ENCODE measurements around the gene DKK3.

Gene DKK3

GRCh38 chr11:11940551-11940950 is 67.9 kb downstream of the DKK3 start:
- no peak overlapping the region for H3K4me3 ChIP-seq (ENCODE audit: low read length)
- H3K27me3 ChIP-seq (ENCODE audit: insufficient read depth, low read length) = no peaks in the 10 kb centered on the region
- peaks cover 45% of the 10 kb centered on the region for H3K36me3 ChIP-seq (ENCODE audit: insufficient read depth, low read depth, low read length)

DNA sequence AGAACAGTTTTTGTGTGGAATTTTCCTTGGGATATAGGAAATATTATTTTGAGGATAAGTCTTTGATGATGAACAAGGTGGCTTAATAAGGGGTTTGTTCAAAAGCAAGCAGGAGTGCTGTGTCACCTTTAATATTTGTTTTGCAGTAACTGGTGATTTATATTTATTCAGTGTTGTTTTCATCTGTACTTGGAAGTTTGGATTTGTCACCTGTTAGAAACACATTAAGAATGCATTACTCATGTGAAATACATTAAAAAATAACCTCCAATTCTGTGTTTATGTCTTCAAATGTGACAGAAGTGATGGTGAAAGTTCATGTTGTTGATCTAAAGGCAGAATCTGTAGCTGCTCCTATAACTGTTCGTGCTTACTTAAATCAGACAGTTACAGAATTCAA is 70.5 kb downstream of the DKK3 start:
- Histone ChIP-seq H3K9ac (ENCODE audit: low read depth, low read length) (no peak overlapping the region), H3K27me3 (ENCODE audit: insufficient read depth, low read length) (no peaks in the 10 kb centered on the region), H3K4me3 (ENCODE audit: low read length) (no peak overlapping the region), H3K36me3 (ENCODE audit: insufficient read depth, low read depth, low read length) (peaks cover 57% of the 10 kb centered on the region), H3K27ac (ENCODE audit: low read length) (no peak overlapping the region), H3K9me3 (ENCODE audit: insufficient read depth, low read depth, low read length) (no peaks in the 10 kb centered on the region), H3K4me1 (ENCODE audit: insufficient read depth, low read length) (peaks cover 8% of the 10 kb centered on the region; the same call in 1 of the 2 replicates)

More at GRCh38 chr11:11940551-11940950, 67.9 kb downstream of the DKK3 start:
- H3K27ac ChIP-seq (ENCODE audit: low read length) = no peak overlapping the region
- no peaks in the 10 kb centered on the region for H3K9me3 ChIP-seq (ENCODE audit: insufficient read depth, low read depth, low read length)
- H3K4me1 ChIP-seq (ENCODE audit: insufficient read depth, low read length) = peaks cover 8% of the 10 kb centered on the region; the same call in 1 of the 2 replicates
- H3K9ac ChIP-seq (ENCODE audit: low read depth, low read length) = no peak overlapping the region

DNA sequence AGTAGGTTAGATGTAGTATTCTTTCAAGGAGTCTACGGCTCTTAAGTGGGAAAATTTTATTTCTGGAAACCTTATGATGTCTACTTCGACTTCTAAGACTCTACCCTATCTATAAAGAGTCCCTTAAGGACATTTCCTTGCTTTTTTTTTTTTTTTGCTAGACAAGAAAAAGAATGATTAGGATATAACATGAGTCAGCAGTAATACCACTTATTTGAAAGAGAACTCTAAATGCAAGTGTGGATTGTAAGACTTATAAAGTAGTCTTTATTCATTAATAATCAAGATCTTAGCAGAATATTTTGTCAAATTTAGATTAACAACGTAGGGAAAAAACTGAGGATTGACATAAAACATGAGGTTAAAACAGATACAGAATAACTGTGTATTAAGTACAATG is 71.0 kb downstream of the DKK3 start:
- Histone ChIP-seq H3K9ac (ENCODE audit: low read depth, low read length) (no peak overlapping the region), H3K27me3 (ENCODE audit: insufficient read depth, low read length) (no peaks in the 10 kb centered on the region), H3K4me3 (ENCODE audit: low read length) (no peak overlapping the region), H3K27ac (ENCODE audit: low read length) (no peak overlapping the region), H3K9me3 (ENCODE audit: insufficient read depth, low read depth, low read length) (no peaks in the 10 kb centered on the region), H3K4me1 (ENCODE audit: insufficient read depth, low read length) (peaks cover 8% of the 10 kb centered on the region; the same call in 1 of the 2 replicates), H3K36me3 (ENCODE audit: insufficient read depth, low read depth, low read length) (peaks cover 57% of the 10 kb centered on the region)

- H3K9me3 ChIP-seq (ENCODE audit: insufficient read depth, low read depth, low read length) = no peaks in the 10 kb centered on the region
- no peaks in the 10 kb centered on the region for H3K27me3 ChIP-seq (ENCODE audit: insufficient read depth, low read length)
- H3K9ac ChIP-seq (ENCODE audit: low read depth, low read length) = no peak overlapping the region
- H3K4me1 ChIP-seq (ENCODE audit: insufficient read depth, low read length) = peaks cover 5% of the 10 kb centered on the region; the same call in 1 of the 2 replicates
- no peak overlapping the region for H3K27ac ChIP-seq (ENCODE audit: low read length)
- peaks cover 49% of the 10 kb centered on the region for H3K36me3 ChIP-seq (ENCODE audit: insufficient read depth, low read depth, low read length)
- H3K4me3 ChIP-seq (ENCODE audit: low read length) = no peak overlapping the region
These were observed 72.9 kb downstream of the DKK3 start for GRCh38 chr11:11935536-11935935.

DNA sequence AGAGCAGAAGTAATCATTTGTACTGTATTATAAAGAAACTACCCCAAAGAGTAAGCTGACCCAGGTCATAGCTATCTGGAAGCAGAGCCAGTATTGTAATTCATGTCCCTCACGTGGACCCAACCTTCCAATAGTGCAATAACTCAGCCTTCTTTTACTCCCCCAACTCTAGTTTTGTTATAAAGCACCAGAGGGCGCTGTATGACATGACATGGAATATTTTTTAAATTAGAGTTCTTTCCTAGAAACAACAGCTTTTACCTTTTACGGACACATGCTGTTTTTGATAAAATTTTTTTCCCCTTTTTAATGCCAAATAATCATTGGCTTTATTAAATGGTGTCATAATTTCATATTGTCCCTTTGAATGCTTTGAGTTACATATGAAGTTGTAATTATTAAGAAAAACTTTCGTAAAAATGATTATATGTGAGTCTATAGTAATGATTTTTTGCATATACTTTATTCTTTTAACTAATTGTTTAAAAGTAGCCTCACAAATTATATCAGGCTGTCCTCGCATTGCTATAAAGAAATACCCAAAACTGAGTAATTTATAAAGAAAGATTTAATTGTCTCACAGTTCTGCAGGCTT is 76.9 kb downstream of the DKK3 start:
- H3K36me3 ChIP-seq (ENCODE audit: insufficient read depth, low read depth, low read length) = peaks cover 45% of the 10 kb centered on the region
- H3K27ac ChIP-seq (ENCODE audit: low read length) = no peak overlapping the region
- no peaks in the 10 kb centered on the region for H3K9me3 ChIP-seq (ENCODE audit: insufficient read depth, low read depth, low read length)
- H3K27me3 ChIP-seq (ENCODE audit: insufficient read depth, low read length) = no peaks in the 10 kb centered on the region
- no peaks in the 10 kb centered on the region for H3K4me1 ChIP-seq (ENCODE audit: insufficient read depth, low read length)
- no peak overlapping the region for H3K9ac ChIP-seq (ENCODE audit: low read depth, low read length)
- no peak overlapping the region for H3K4me3 ChIP-seq (ENCODE audit: low read length)

- Histone ChIP-seq H3K4me3 (ENCODE audit: low read length) (no peak overlapping the region), H3K4me1 (ENCODE audit: insufficient read depth, low read length) (no peaks in the 10 kb centered on the region), H3K9me3 (ENCODE audit: insufficient read depth, low read depth, low read length) (no peaks in the 10 kb centered on the region), H3K9ac (ENCODE audit: low read depth, low read length) (no peak overlapping the region), H3K27ac (ENCODE audit: low read length) (no peak overlapping the region), H3K27me3 (ENCODE audit: insufficient read depth, low read length) (no peaks in the 10 kb centered on the region), H3K36me3 (ENCODE audit: insufficient read depth, low read depth, low read length) (peaks cover 44% of the 10 kb centered on the region)
These were observed 78.5 kb downstream of the DKK3 start for GRCh38 chr11:11929920-11930319.

DNA sequence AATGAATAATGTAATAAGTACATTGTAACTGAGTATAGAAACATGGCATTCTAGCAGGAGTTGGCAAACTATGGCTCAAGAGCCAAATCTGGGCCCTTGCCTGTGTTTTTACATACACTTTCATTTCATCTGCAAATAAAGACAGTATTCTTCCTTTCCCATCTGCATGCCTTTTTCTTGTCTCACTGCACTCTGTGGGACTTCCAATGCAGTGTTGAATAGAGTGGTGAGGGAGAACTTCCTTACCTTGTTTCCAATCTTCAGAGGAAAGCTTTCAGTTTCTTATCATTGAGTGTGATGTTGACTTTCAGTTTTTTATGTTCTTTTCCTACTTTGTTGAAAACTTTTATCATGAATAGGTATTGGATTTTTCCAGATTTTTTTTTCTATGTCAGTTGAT is 84.6 kb downstream of the DKK3 start:
- Histone ChIP-seq H3K9me3 (ENCODE audit: insufficient read depth, low read depth, low read length) (no peaks in the 10 kb centered on the region), H3K9ac (ENCODE audit: low read depth, low read length) (no peak overlapping the region), H3K36me3 (ENCODE audit: insufficient read depth, low read depth, low read length) (peaks cover 16% of the 10 kb centered on the region), H3K4me1 (ENCODE audit: insufficient read depth, low read length) (no peaks in the 10 kb centered on the region), H3K27ac (ENCODE audit: low read length) (no peak overlapping the region), H3K27me3 (ENCODE audit: insufficient read depth, low read length) (no peaks in the 10 kb centered on the region), H3K4me3 (ENCODE audit: low read length) (no peak overlapping the region)

GRCh38 chr11:11916981-11917399 is 91.4 kb downstream of the DKK3 start:
- H3K27me3 ChIP-seq (ENCODE audit: insufficient read depth, low read length) = no peaks in the 10 kb centered on the region
- no peak overlapping the region for H3K4me3 ChIP-seq (ENCODE audit: low read length)
- H3K9ac ChIP-seq (ENCODE audit: low read depth, low read length) = no peak overlapping the region
- H3K36me3 ChIP-seq (ENCODE audit: insufficient read depth, low read depth, low read length) = peaks cover 5% of the 10 kb centered on the region; the same call in 1 of the 2 replicates
- H3K9me3 ChIP-seq (ENCODE audit: insufficient read depth, low read depth, low read length) = no peaks in the 10 kb centered on the region
- H3K27ac ChIP-seq (ENCODE audit: low read length) = no peak overlapping the region
- 0 out of 2 replicates have a peak, but pooled peaks cover 3% of the 10 kb centered on the region for H3K4me1 ChIP-seq (ENCODE audit: insufficient read depth, low read length)

DNA sequence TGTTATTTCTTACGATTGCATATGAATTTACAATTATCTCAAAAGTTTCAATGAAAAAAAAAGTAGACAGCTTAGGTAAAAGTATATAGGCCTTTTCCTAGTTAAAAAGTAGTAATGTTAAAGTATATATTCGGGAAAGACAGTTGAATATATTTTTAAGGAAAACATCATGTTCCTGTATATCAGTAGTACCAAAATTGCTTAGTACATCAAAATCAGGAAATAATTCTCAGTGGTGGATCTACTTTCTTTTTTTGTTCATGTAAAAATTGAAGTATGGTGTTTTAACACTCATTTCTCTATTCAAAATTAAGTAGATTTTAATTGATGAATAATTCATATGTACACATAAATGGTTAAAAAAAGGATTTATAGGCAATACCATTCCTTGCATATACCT is 92.8 kb downstream of the DKK3 start:
- Histone ChIP-seq H3K27ac (ENCODE audit: low read length) (no peak overlapping the region), H3K4me1 (ENCODE audit: insufficient read depth, low read length) (0 out of 2 replicates have a peak, but pooled peaks cover 3% of the 10 kb centered on the region), H3K9ac (ENCODE audit: low read depth, low read length) (no peak overlapping the region), H3K9me3 (ENCODE audit: insufficient read depth, low read depth, low read length) (no peaks in the 10 kb centered on the region), H3K27me3 (ENCODE audit: insufficient read depth, low read length) (no peaks in the 10 kb centered on the region), H3K4me3 (ENCODE audit: low read length) (no peak overlapping the region), H3K36me3 (ENCODE audit: insufficient read depth, low read depth, low read length) (peaks cover 10% of the 10 kb centered on the region; the same call in 1 of the 2 replicates)

- Histone ChIP-seq H3K4me1 (ENCODE audit: insufficient read depth, low read length) (0 out of 2 replicates have a peak, but pooled peaks cover 3% of the 10 kb centered on the region), H3K9me3 (ENCODE audit: insufficient read depth, low read depth, low read length) (no peaks in the 10 kb centered on the region), H3K4me3 (ENCODE audit: low read length) (no peak overlapping the region), H3K27ac (ENCODE audit: low read length) (no peak overlapping the region), H3K36me3 (ENCODE audit: insufficient read depth, low read depth, low read length) (peaks cover 12% of the 10 kb centered on the region), H3K9ac (ENCODE audit: low read depth, low read length) (no peak overlapping the region), H3K27me3 (ENCODE audit: insufficient read depth, low read length) (no peaks in the 10 kb centered on the region)
These were observed 95.0 kb downstream of the DKK3 start for GRCh38 chr11:11913395-11913794.

Measured in iPS-20b (cell line).